Measurements from ENCODE around the gene BRIX1.

DNA sequence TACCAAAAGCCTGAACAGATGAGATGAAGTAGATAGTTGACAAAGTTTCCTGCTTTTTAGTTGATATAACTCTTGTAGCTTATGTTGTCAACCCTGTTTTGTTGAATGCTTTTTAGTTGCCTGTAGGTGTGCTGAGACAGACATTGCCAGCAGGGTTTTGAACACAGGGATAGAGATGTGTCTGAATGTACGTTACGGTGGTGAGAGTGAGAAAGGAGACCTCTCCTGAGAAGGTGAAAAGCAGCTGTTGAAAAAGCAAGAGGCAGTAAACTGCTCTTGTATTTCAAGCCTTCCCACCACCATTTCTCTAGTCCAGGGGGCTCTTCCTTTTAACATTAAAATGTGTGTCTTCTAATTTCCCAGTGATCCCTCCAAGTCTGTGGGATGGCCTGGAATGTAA is 28.5 kb downstream of the BRIX1 start:
- TF ChIP-seq POLR2AphosphoS5 (IDR thresholded peaks at IDR 0.05; ENCODE audit: borderline replicate concordance, low read depth, low read length) (no peak), EZH2 (IDR thresholded peaks at IDR 0.05) (no peak)
